ENCODE measurements around the gene GAL3ST1.
"Not testable (repeated sequence)": the region's sequence is repeated elsewhere in the genome, so short reads cannot be mapped to it uniquely, and the experiment has no call there.

GAL3ST1 gene

GRCh38 chr22:30564045-30564760, 10.3 kb downstream of the GAL3ST1 start:
- DNase-seq: no peak

GRCh38 chr22:30562366-30562765, 12.1 kb downstream of the GAL3ST1 start:
- no peak for DNase-seq

GRCh38 chr22:30561402-30562189, 12.9 kb downstream of the GAL3ST1 start:
- no peak for DNase-seq

- not testable (repeated sequence) for DNase-seq
These were observed 13.7 kb downstream of the GAL3ST1 start for GRCh38 chr22:30560643-30561202.

- DNase-seq: no peak
These were observed 14.6 kb downstream of the GAL3ST1 start for GRCh38 chr22:30559889-30560288.

- no peak for DNase-seq
These were observed 17.2 kb downstream of the GAL3ST1 start for GRCh38 chr22:30557243-30557642.

GRCh38 chr22:30556388-30556787, 18.1 kb downstream of the GAL3ST1 start:
- DNase-seq: no peak

GRCh38 chr22:30555282-30556210, 18.9 kb downstream of the GAL3ST1 start:
- DNase-seq: no peak

GRCh38 chr22:30553971-30554370, 20.5 kb downstream of the GAL3ST1 start:
- no peak for DNase-seq

GRCh38 chr22:30552719-30553118, 21.7 kb downstream of the GAL3ST1 start:
- DNase-seq: no peak

- not testable (repeated sequence) for DNase-seq
These were observed 22.7 kb downstream of the GAL3ST1 start for GRCh38 chr22:30551813-30552212.

- no peak for DNase-seq
These were observed 27.3 kb downstream of the GAL3ST1 start for GRCh38 chr22:30547188-30547587.

GRCh38 chr22:30546616-30547015, 27.8 kb downstream of the GAL3ST1 start, which contains the start of gene SEC14L6:
TSS of gene SEC14L6 (minus strand) at chr22:30546741. CDS start at chr22:30546682, 59 bp downstream.
- DNase-seq: no peak

- no peak for DNase-seq
These were observed 31.7 kb downstream of the GAL3ST1 start for GRCh38 chr22:30542811-30543188.

- DNase-seq: no peak
These were observed 32.3 kb downstream of the GAL3ST1 start for GRCh38 chr22:30541961-30542810.

GRCh38 chr22:30541511-30541910, 33.0 kb downstream of the GAL3ST1 start:
- not testable (repeated sequence) for DNase-seq

- no peak for DNase-seq
These were observed 35.1 kb downstream of the GAL3ST1 start for GRCh38 chr22:30539368-30539767.

GRCh38 chr22:30538280-30538679, 36.2 kb downstream of the GAL3ST1 start:
- no peak for DNase-seq

- DNase-seq: no peak
These were observed 37.3 kb downstream of the GAL3ST1 start for GRCh38 chr22:30537083-30537731.

- DNase-seq: no peak
These were observed 39.3 kb downstream of the GAL3ST1 start for GRCh38 chr22:30535182-30535581.

Data from DMS153 (cell line).